Measurements from ENCODE around the gene SPDEF.

Gene SPDEF

DNA sequence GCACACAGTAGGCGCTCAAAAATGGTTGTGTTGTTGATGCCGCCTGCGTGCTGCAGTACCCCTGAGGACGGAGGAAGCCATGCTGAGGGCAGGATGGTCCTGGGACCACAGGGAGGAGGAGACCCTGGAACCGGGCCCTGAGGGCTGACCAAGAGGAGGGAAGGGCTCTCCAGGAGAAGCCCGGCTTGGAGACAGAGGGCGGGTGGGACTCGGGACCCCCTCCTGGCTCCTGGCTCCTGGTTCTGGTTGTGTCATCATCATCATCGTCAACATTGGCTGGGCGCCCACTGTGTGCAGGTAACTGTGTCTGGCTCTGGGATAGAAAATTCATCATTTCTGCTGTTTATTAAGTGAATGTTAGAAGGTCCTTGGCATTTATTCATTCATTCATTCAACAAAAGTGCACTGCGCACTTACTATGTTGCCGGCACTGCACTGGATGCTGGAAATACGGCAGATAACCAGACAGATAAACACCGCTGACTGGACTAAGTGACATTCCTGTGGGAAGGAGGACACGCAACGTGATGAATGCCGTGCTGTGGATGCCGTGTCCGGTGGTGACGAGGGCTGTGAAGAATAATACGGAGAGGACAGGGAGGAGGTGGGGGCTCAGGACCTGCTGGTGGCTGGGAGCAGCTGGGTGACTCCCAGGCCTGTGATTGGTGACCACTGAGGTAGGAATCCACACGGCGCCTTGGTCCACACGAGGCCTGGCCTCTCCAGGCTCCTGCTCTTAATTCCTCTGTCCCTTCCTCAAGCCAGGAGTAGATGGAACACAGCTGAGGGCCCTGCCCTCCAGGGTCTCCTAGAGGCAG, 35.3 kb downstream of the SPDEF start:
- Histone ChIP-seq H3K4me3 (ENCODE audit: low read depth, low read length, poor library complexity, severe bottlenecking) (no peak overlapping the region), H3K9me3 (ENCODE audit: low read length) (no peaks in the 10 kb centered on the region), H2AFZ (ENCODE audit: low read length) (no peak overlapping the region), H3K27ac (ENCODE audit: low read depth, low read length, poor library complexity, severe bottlenecking) (no peak overlapping the region), H3K4me2 (ENCODE audit: low read length) (no peak overlapping the region), H3K9ac (ENCODE audit: low read length) (no peak overlapping the region), H4K20me1 (ENCODE audit: insufficient read depth, low read length) (no peaks in the 10 kb centered on the region), H3K79me2 (ENCODE audit: insufficient read depth, low read length) (no peaks in the 10 kb centered on the region), H3K36me3 (ENCODE audit: insufficient read depth, low read length) (no peaks in the 10 kb centered on the region), H3F3A (ENCODE audit: insufficient read depth, low read length) (no peaks in the 10 kb centered on the region), H3K27me3 (ENCODE audit: insufficient read depth, low read length) (no peaks in the 10 kb centered on the region), H3K9me2 (ENCODE audit: low read depth, low read length) (no peaks in the 10 kb centered on the region), H3K4me1 (ENCODE audit: insufficient read depth, low read length, severe bottlenecking) (no peaks in the 10 kb centered on the region)
- TF ChIP-seq EZH2 (IDR thresholded peaks at IDR 0.05; ENCODE audit: borderline replicate concordance, low read length), result no peak
- TF ChIP-seq, protein P1, sequence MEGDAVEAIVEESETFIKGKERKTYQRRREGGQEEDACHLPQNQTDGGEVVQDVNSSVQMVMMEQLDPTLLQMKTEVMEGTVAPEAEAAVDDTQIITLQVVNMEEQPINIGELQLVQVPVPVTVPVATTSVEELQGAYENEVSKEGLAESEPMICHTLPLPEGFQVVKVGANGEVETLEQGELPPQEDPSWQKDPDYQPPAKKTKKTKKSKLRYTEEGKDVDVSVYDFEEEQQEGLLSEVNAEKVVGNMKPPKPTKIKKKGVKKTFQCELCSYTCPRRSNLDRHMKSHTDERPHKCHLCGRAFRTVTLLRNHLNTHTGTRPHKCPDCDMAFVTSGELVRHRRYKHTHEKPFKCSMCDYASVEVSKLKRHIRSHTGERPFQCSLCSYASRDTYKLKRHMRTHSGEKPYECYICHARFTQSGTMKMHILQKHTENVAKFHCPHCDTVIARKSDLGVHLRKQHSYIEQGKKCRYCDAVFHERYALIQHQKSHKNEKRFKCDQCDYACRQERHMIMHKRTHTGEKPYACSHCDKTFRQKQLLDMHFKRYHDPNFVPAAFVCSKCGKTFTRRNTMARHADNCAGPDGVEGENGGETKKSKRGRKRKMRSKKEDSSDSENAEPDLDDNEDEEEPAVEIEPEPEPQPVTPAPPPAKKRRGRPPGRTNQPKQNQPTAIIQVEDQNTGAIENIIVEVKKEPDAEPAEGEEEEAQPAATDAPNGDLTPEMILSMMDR (IDR thresholded peaks at IDR 0.05; ENCODE audit: low read length), result no peak

DNA sequence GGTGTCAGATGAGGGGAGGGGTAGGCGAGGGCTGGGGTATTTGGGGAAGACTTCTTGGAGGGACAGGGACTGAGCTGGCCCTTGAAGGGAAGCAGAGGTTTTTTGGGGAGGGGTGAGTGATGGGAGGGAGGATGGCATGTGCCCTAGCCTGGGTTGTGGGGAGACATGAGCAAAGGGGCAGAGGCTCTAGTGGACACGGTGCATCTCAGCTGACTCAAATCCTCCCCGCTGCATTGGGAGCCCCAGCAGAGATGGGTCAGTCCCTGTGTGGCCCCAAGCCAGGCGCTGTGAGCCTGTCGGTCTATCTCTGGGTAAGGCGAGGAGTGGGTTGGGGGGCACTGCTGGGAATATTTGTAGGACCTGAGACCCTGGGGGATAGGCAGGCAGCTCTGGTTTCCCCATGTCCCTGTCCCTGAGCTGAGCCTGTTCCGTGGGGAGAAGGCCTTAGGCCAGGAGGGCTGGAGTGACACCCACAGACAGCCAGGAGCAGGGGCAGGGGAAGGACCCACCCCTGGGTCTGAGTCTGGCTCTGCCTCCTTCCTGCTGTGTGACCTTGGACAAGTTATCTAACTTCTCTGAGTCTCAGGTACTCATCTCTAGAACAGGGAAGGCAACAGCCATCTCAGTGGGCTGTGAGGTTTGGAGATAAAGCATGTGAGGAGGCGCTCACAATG, 36.0 kb downstream of the SPDEF start:
- H3K4me2 ChIP-seq (ENCODE audit: low read length), result no peak overlapping the region
- no peak overlapping the region for H3K4me3 ChIP-seq (ENCODE audit: low read depth, low read length, poor library complexity, severe bottlenecking)
- H3K9me2 ChIP-seq (ENCODE audit: low read depth, low read length), result no peaks in the 10 kb centered on the region
- no peaks in the 10 kb centered on the region for H3K79me2 ChIP-seq (ENCODE audit: insufficient read depth, low read length)
- no peaks in the 10 kb centered on the region for H3F3A ChIP-seq (ENCODE audit: insufficient read depth, low read length)
- H3K9ac ChIP-seq (ENCODE audit: low read length), result no peak overlapping the region
- no peak overlapping the region for H2AFZ ChIP-seq (ENCODE audit: low read length)
- TF ChIP-seq, protein P1 (IDR thresholded peaks at IDR 0.05; ENCODE audit: low read length), result no peak
- TF ChIP-seq EZH2 (IDR thresholded peaks at IDR 0.05; ENCODE audit: borderline replicate concordance, low read length), result no peak
- H3K27me3 ChIP-seq (ENCODE audit: insufficient read depth, low read length), result no peaks in the 10 kb centered on the region
- H3K27ac ChIP-seq (ENCODE audit: low read depth, low read length, poor library complexity, severe bottlenecking), result no peak overlapping the region
- H3K9me3 ChIP-seq (ENCODE audit: low read length), result no peaks in the 10 kb centered on the region
- H3K4me1 ChIP-seq (ENCODE audit: insufficient read depth, low read length, severe bottlenecking), result no peaks in the 10 kb centered on the region
- no peaks in the 10 kb centered on the region for H4K20me1 ChIP-seq (ENCODE audit: insufficient read depth, low read length)
- H3K36me3 ChIP-seq (ENCODE audit: insufficient read depth, low read length), result no peaks in the 10 kb centered on the region

DNA sequence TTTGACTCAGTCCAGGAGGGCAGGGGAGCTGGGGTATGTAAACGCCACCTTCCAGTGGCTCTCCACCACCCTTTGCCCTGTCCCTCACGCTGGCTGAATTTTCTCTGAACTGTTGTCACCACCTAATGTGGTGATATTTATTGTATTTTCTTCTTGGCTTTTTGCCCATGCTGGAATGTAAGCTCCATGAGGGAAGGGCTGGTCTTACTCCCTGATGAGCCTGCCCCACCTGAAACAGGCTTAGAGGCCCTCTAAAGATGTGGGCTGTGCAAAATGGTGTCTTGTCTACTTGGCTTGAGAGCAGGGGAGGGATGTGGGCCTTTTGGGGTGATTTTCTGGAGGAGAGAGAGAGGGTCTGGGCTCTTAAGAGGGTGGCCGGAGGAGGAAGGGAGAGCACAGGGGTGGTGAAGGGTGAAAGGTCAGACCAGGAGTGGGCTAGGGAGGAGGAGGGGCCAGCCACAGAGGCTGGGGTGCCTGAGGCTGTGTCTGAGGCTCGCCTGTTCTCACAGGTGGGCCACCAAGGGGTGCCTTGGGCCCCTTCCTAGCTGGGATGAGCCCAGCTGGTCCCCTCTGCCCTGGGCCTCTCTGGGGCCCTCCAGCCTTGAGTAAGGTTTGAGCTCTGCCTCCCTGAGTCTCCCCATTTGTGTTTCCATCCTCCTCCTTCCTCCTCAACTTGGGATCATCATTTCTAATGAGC, 37.3 kb downstream of the SPDEF start:
- no peak overlapping the region for H3K4me2 ChIP-seq (ENCODE audit: low read length)
- H3K9ac ChIP-seq (ENCODE audit: low read length), result no peak overlapping the region
- no peaks in the 10 kb centered on the region for H3K79me2 ChIP-seq (ENCODE audit: insufficient read depth, low read length)
- H3K27ac ChIP-seq (ENCODE audit: low read depth, low read length, poor library complexity, severe bottlenecking), result no peak overlapping the region
- H3K27me3 ChIP-seq (ENCODE audit: insufficient read depth, low read length), result no peaks in the 10 kb centered on the region
- no peak for TF ChIP-seq EZH2 (IDR thresholded peaks at IDR 0.05; ENCODE audit: borderline replicate concordance, low read length)
- TF ChIP-seq, protein P1 (IDR thresholded peaks at IDR 0.05; ENCODE audit: low read length), result no peak
- H3K36me3 ChIP-seq (ENCODE audit: insufficient read depth, low read length), result no peaks in the 10 kb centered on the region
- H3K9me3 ChIP-seq (ENCODE audit: low read length), result no peaks in the 10 kb centered on the region
- H3K9me2 ChIP-seq (ENCODE audit: low read depth, low read length), result no peaks in the 10 kb centered on the region
- no peaks in the 10 kb centered on the region for H3K4me1 ChIP-seq (ENCODE audit: insufficient read depth, low read length, severe bottlenecking)
- no peak overlapping the region for H2AFZ ChIP-seq (ENCODE audit: low read length)
- H4K20me1 ChIP-seq (ENCODE audit: insufficient read depth, low read length), result no peaks in the 10 kb centered on the region
- no peaks in the 10 kb centered on the region for H3F3A ChIP-seq (ENCODE audit: insufficient read depth, low read length)
- no peak overlapping the region for H3K4me3 ChIP-seq (ENCODE audit: low read depth, low read length, poor library complexity, severe bottlenecking)
